ENCODE measurements around the gene ATG4D. TPM values are rescaled to one million over a fixed set of nuclear protein-coding genes. Genes with fewer than 3 reads are reported as not detected.
"Not testable (repeated sequence)": the region's sequence is repeated elsewhere in the genome, so short reads cannot be mapped to it uniquely, and the experiment has no call there.

The ATG4D gene
- total RNA-seq, 3 donors from 2014 or later: 13.1 to 18.0 (median 16.1) TPM

GRCh38 chr19:10549733-10550132 is 6.0 kb downstream of the ATG4D start:
- DNase-seq (ENCODE audit: low spot score in 2 of 2): no peak
- intact Hi-C loops (cut with DNase I; ENCODE audit: low total_unique reads): no loop called here
- Histone ChIP-seq H3K4me1 (peaks cover 0 to 7% of the 10 kb centered on the region in 2 donors), H3K27me3 (no peaks in the 10 kb centered on the region), H3K9me3 (no peaks in the 10 kb centered on the region), H3K36me3 (peaks cover 4% of the 10 kb centered on the region), H3K4me3 (no peak overlapping the region), H3K27ac (no peak overlapping the region)
- TF ChIP-seq POLR2A (IDR thresholded peaks at IDR 0.05) (no peak), POLR2AphosphoS5 (IDR thresholded peaks at IDR 0.05) (no peak), CTCF (IDR thresholded peaks at IDR 0.05) (no peak)

- TF ChIP-seq POLR2A (IDR thresholded peaks at IDR 0.05): no peak
- no peak for TF ChIP-seq CTCF (IDR thresholded peaks at IDR 0.05)
- no peak for TF ChIP-seq POLR2AphosphoS5 (IDR thresholded peaks at IDR 0.05)
- intact Hi-C loops (cut with DNase I; ENCODE audit: low total_unique reads): no loop called here
- Histone ChIP-seq H3K36me3 (peaks cover 4% of the 10 kb centered on the region), H3K4me3 (no peak overlapping the region), H3K4me1 (peaks cover 0 to 1% of the 10 kb centered on the region in 2 donors), H3K27ac (no peak overlapping the region), H3K9me3 (no peaks in the 10 kb centered on the region), H3K27me3 (no peaks in the 10 kb centered on the region)
- DNase-seq (ENCODE audit: low spot score in 2 of 2): no peak
Observed at GRCh38 chr19:10550336-10550735, 6.6 kb downstream of the ATG4D start.

- H3K27me3 ChIP-seq; DNase-seq (ENCODE audit: low spot score in 2 of 2); H3K4me3 ChIP-seq; H3K9me3 ChIP-seq; H3K36me3 ChIP-seq; H3K27ac ChIP-seq; intact Hi-C loops (cut with DNase I; ENCODE audit: low total_unique reads); H3K4me1 ChIP-seq: not testable (repeated sequence)
Observed at GRCh38 chr19:10551006-10551405, 7.3 kb downstream of the ATG4D start.

- no peak overlapping the region for H3K27ac ChIP-seq
- H3K4me1 ChIP-seq: no peaks in the 10 kb centered on the region
- no peak for TF ChIP-seq POLR2A (IDR thresholded peaks at IDR 0.05)
- TF ChIP-seq POLR2AphosphoS5 (IDR thresholded peaks at IDR 0.05): no peak
- no peak for TF ChIP-seq CTCF (IDR thresholded peaks at IDR 0.05)
- no peaks in the 10 kb centered on the region for H3K27me3 ChIP-seq
- intact Hi-C loops (cut with DNase I; ENCODE audit: low total_unique reads): no loop called here
- no peak overlapping the region for H3K4me3 ChIP-seq
- no peak for DNase-seq (ENCODE audit: low spot score in 2 of 2)
- no peaks in the 10 kb centered on the region for H3K9me3 ChIP-seq
- H3K36me3 ChIP-seq: peaks cover 4% of the 10 kb centered on the region
Observed at GRCh38 chr19:10551698-10552301, 8.1 kb downstream of the ATG4D start.

GRCh38 chr19:10552510-10553053 is 8.9 kb downstream of the ATG4D start:
- Histone ChIP-seq H3K4me1 (no peaks in the 10 kb centered on the region), H3K4me3 (no peak overlapping the region), H3K27ac (peak overlapping the region in 1 of 2 donors; percentile 25), H3K36me3 (peaks cover 4% of the 10 kb centered on the region), H3K9me3 (no peaks in the 10 kb centered on the region), H3K27me3 (no peaks in the 10 kb centered on the region)
- TF ChIP-seq CTCF (IDR thresholded peaks at IDR 0.05) (no peak), POLR2A (IDR thresholded peaks at IDR 0.05) (no peak), POLR2AphosphoS5 (IDR thresholded peaks at IDR 0.05) (no peak)
- no peak for DNase-seq (ENCODE audit: low spot score in 2 of 2)
- intact Hi-C loops (cut with DNase I; ENCODE audit: low total_unique reads): no loop called here
